ENCODE results near the gene TAF9. TPM values are rescaled to one million over a fixed set of nuclear protein-coding genes. Genes with fewer than 3 reads are reported as not detected.
"Not testable (repeated sequence)": the region's sequence is repeated elsewhere in the genome, so short reads cannot be mapped to it uniquely, and the experiment has no call there.

The TAF9 gene
- polyA plus RNA-seq, 1 of the 3 experiments (the other 2 are of a cell fraction): 106 TPM

DNA sequence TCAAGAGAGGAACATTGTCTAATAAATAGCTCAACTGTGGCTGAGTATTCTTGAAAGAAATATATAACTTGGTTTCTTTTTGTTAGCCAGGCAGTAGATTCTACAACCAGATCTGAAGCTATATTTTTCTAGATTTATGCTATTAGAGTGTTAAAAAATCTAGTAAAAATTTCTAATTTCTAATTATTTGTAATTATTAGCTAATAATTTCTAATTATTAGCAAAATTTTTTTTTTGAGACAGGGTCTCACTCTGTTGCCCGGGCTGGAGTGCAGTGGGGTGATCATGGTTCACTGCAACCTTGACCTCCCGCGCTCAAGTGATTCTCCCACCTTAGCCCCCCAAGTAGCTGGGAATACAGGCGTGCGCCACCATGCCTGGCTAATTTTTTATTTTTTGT, 3.1 kb upstream of the TAF9 start:
- ChIA-PET CTCF (interaction anchor here (0.6 to 2.1 kb wide), 3 partner anchors 11 to 279 kb away, joined by 4 to 5 read pairs (median 5); partner anchors contain the start of gene SLC30A5), POLR2A (no interaction called here)
- 98% methylated on average over 5 of the region's 5 CpGs for WGBS (ENCODE audit: low lambda C conversion rate)

GRCh38 chr5:69370335-69370734, 1.0 kb upstream of the TAF9 start:
- Histone ChIP-seq H2AFZ (ENCODE audit: low read depth) (peak overlapping the region; percentile 85), H3K4me3 (ENCODE audit: low read depth in 2 of 2, low read length in 1 of 2) (peak overlapping the region; percentile 88 to 90), H3K4me2 (peak overlapping the region; percentile 84), H3K36me3 (replicated peaks in 1 of 2; ENCODE audit: control insufficient read depth in 1 of 2, insufficient read depth in 2 of 2, low read length in 1 of 2) (peaks cover 28 to 38% of the 10 kb centered on the region in 2 experiments), H3K4me1 (ENCODE audit: control insufficient read depth in 1 of 2, insufficient read depth in 2 of 2, low read depth in 1 of 2, low read length in 1 of 2) (peaks cover 7 to 13% of the 10 kb centered on the region in 2 experiments; a peak in 3 of 4 replicates), H3K79me2 (ENCODE audit: insufficient read depth) (peaks cover 80% of the 10 kb centered on the region), H3K9ac (peak overlapping the region; percentile 99)
- WGBS (ENCODE audit: low lambda C conversion rate): 1% methylated on average over 16 of the region's 16 CpGs
- H3K27me3 ChIP-seq (ENCODE audit: insufficient read depth); DNase-seq; H4K20me1 ChIP-seq (ENCODE audit: insufficient read depth); H3F3A ChIP-seq (replicated peaks; ENCODE audit: insufficient read depth); H3K27ac ChIP-seq (ENCODE audit: low read depth in 2 of 2, low read length in 1 of 2); H3K9me2 ChIP-seq; H3K9me3 ChIP-seq; CTCF ChIA-PET: not testable (repeated sequence)
- POLR2A ChIA-PET: interaction anchor here (0.5 to 0.6 kb wide), 2 partner anchors 422 to 1639 kb away, joined by 3 read pairs; no protein-coding TSS in a partner anchor

More for the DNA sequence above, 3.1 kb upstream of the TAF9 start:
- no peak overlapping the region for H3K27ac ChIP-seq (ENCODE audit: low read depth in 2 of 2, low read length in 1 of 2)
- H3F3A ChIP-seq (replicated peaks; ENCODE audit: insufficient read depth): peaks cover 12% of the 10 kb centered on the region
- H3K4me1 ChIP-seq (ENCODE audit: control insufficient read depth in 1 of 2, insufficient read depth in 2 of 2, low read depth in 1 of 2, low read length in 1 of 2): peaks cover 7 to 13% of the 10 kb centered on the region in 2 experiments; a peak in 3 of 4 replicates
- no peaks in the 10 kb centered on the region for H3K9me2 ChIP-seq
- H3K9ac ChIP-seq: no peak overlapping the region
- peaks cover 59% of the 10 kb centered on the region for H3K79me2 ChIP-seq (ENCODE audit: insufficient read depth)
- no peak overlapping the region for H3K4me3 ChIP-seq (ENCODE audit: low read depth in 2 of 2, low read length in 1 of 2)
- no peak for DNase-seq
- H4K20me1 ChIP-seq (ENCODE audit: insufficient read depth): 0 out of 2 replicates have a peak, but pooled peaks cover 6% of the 10 kb centered on the region
- no peaks in the 10 kb centered on the region for H3K27me3 ChIP-seq (ENCODE audit: insufficient read depth)
- peaks cover 30 to 34% of the 10 kb centered on the region in 2 experiments for H3K36me3 ChIP-seq (replicated peaks in 1 of 2; ENCODE audit: control insufficient read depth in 1 of 2, insufficient read depth in 2 of 2, low read length in 1 of 2)
- H3K4me2 ChIP-seq: peak overlapping the region; percentile 30; the same call in 1 of the 2 replicates
- no peaks in the 10 kb centered on the region for H3K9me3 ChIP-seq
- no peak overlapping the region for H2AFZ ChIP-seq (ENCODE audit: low read depth)
- TF ChIP-seq CHD2 (IDR thresholded peaks at IDR 0.05; ENCODE audit: low read length, partially characterized antibody) (no peak), TEAD4 (IDR thresholded peaks at IDR 0.05; ENCODE audit: borderline replicate concordance, insufficient read depth) (no peak), FOSL2 (IDR thresholded peaks at IDR 0.05; ENCODE audit: borderline replicate concordance, low read depth) (no peak), FOXJ3 (CRISPR knock-in tag; IDR thresholded peaks at IDR 0.05) (no peak), IRF3 (IDR thresholded peaks at IDR 0.05; ENCODE audit: low read depth, low read length) (no peak), RXRA (IDR thresholded peaks at IDR 0.05; ENCODE audit: borderline replicate concordance, low read depth) (no peak), GATA2 (CRISPR knock-in tag; IDR thresholded peaks at IDR 0.05) (no peak), ELF1 (IDR thresholded peaks at IDR 0.05) (no peak), USF2 (IDR thresholded peaks at IDR 0.05; ENCODE audit: borderline replicate concordance, low read depth, low read length) (no peak)
- TF ChIP-seq, protein P1, sequence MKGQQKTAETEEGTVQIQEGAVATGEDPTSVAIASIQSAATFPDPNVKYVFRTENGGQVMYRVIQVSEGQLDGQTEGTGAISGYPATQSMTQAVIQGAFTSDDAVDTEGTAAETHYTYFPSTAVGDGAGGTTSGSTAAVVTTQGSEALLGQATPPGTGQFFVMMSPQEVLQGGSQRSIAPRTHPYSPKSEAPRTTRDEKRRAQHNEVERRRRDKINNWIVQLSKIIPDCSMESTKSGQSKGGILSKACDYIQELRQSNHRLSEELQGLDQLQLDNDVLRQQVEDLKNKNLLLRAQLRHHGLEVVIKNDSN (IDR thresholded peaks at IDR 0.05; ENCODE audit: borderline replicate concordance, low read depth): no peak
- TF ChIP-seq, protein P2, sequence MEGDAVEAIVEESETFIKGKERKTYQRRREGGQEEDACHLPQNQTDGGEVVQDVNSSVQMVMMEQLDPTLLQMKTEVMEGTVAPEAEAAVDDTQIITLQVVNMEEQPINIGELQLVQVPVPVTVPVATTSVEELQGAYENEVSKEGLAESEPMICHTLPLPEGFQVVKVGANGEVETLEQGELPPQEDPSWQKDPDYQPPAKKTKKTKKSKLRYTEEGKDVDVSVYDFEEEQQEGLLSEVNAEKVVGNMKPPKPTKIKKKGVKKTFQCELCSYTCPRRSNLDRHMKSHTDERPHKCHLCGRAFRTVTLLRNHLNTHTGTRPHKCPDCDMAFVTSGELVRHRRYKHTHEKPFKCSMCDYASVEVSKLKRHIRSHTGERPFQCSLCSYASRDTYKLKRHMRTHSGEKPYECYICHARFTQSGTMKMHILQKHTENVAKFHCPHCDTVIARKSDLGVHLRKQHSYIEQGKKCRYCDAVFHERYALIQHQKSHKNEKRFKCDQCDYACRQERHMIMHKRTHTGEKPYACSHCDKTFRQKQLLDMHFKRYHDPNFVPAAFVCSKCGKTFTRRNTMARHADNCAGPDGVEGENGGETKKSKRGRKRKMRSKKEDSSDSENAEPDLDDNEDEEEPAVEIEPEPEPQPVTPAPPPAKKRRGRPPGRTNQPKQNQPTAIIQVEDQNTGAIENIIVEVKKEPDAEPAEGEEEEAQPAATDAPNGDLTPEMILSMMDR (IDR thresholded peaks at IDR 0.05): no peak
- TF ChIP-seq, protein P3, sequence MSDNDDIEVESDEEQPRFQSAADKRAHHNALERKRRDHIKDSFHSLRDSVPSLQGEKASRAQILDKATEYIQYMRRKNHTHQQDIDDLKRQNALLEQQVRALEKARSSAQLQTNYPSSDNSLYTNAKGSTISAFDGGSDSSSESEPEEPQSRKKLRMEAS (IDR thresholded peaks at IDR 0.05; ENCODE audit: low read depth): no peak
- TF ChIP-seq, protein P4, sequence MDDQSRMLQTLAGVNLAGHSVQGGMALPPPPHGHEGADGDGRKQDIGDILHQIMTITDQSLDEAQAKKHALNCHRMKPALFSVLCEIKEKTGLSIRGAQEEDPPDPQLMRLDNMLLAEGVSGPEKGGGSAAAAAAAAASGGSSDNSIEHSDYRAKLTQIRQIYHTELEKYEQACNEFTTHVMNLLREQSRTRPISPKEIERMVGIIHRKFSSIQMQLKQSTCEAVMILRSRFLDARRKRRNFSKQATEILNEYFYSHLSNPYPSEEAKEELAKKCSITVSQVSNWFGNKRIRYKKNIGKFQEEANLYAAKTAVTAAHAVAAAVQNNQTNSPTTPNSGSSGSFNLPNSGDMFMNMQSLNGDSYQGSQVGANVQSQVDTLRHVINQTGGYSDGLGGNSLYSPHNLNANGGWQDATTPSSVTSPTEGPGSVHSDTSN (IDR thresholded peaks at IDR 0.05): no peak
